Measurements from ENCODE around the gene RRAD. TPM values are rescaled to one million over a fixed set of nuclear protein-coding genes. Genes with fewer than 3 reads are reported as not detected.
"Not testable (repeated sequence)": the region's sequence is repeated elsewhere in the genome, so short reads cannot be mapped to it uniquely, and the experiment has no call there.

The RRAD gene
- total and polyA plus RNA-seq, 4 experiments from 2014 or later, result 0.29 to 0.58 TPM; not detected in 2

- intact Hi-C loops (cut with micrococcal nuclease), result loop anchor here (2.0 kb wide), 1 partner anchor 214 kb away; no protein-coding TSS in a partner anchor
- H3K27ac Mint-ChIP-seq, result no peak overlapping the region
- POLR2A ChIA-PET (ENCODE audit: partially characterized antibody), result no interaction called here
Observed at GRCh38 chr16:66946541-66946940, 21.2 kb upstream of the RRAD start.

GRCh38 chr16:66945939-66946338, 20.6 kb upstream of the RRAD start:
- H3K4me1 Mint-ChIP-seq, result peaks cover 9 to 24% (median 13%) of the 10 kb centered on the region in 4 donors
- no peak overlapping the region for H3K4me3 Mint-ChIP-seq
- peak in 1 of 5 donors; percentile 8 for DNase-seq
- Histone ChIP-seq H3K27me3 (ENCODE audit: insufficient read depth, low read length) (peaks cover 16% of the 10 kb centered on the region), H3K9me3 (ENCODE audit: control insufficient read depth in 1 of 2, low read length in 2 of 2) (no peaks in the 10 kb centered on the region), H3K4me3 (ENCODE audit: low read length in 2 of 2) (no peak overlapping the region), H3K36me3 (ENCODE audit: insufficient read depth, low read length) (peaks cover 32% of the 10 kb centered on the region), H3K27ac (ENCODE audit: low read depth, low read length) (no peak overlapping the region), H3K4me1 (ENCODE audit: insufficient read depth, low read length) (peaks cover 11% of the 10 kb centered on the region)
- H3K27me3 Mint-ChIP-seq, result peaks cover 16 to 17% of the 10 kb centered on the region in 2 donors
- peaks cover 16 to 26% of the 10 kb centered on the region in 2 donors for H3K36me3 Mint-ChIP-seq
- ChIA-PET CTCF (ENCODE audit: partially characterized antibody) (interaction anchor here (2.5 kb wide), 1 partner anchor 239 kb away, joined by 8 read pairs; no protein-coding TSS in a partner anchor), POLR2A (ENCODE audit: partially characterized antibody) (no interaction called here)
- intact Hi-C loops (cut with micrococcal nuclease), result loop anchor here (2.0 kb wide), 1 partner anchor 215 kb away; no protein-coding TSS in a partner anchor
- no peaks in the 10 kb centered on the region for H3K9me3 Mint-ChIP-seq
- no peak overlapping the region for H3K27ac Mint-ChIP-seq

More at GRCh38 chr16:66946541-66946940, 21.2 kb upstream of the RRAD start:
- peaks cover 9 to 24% (median 13%) of the 10 kb centered on the region in 4 donors for H3K4me1 Mint-ChIP-seq
- no peak overlapping the region for H3K4me3 ChIP-seq (ENCODE audit: low read length in 2 of 2)
- H3K27ac ChIP-seq (ENCODE audit: low read depth, low read length), result no peak overlapping the region
- H3K27me3 Mint-ChIP-seq, result peaks cover 20 to 21% of the 10 kb centered on the region in 2 donors
- CTCF ChIA-PET (ENCODE audit: partially characterized antibody), result interaction anchor here (2.5 kb wide), 1 partner anchor 239 kb away, joined by 8 read pairs; no protein-coding TSS in a partner anchor
- peak in 1 of 5 donors; percentile 9 for DNase-seq
- peaks cover 13 to 21% of the 10 kb centered on the region in 2 donors for H3K36me3 Mint-ChIP-seq
- H3K36me3 ChIP-seq (ENCODE audit: insufficient read depth, low read length), result peaks cover 26% of the 10 kb centered on the region
- H3K4me1 ChIP-seq (ENCODE audit: insufficient read depth, low read length), result peaks cover 11% of the 10 kb centered on the region
- H3K27me3 ChIP-seq (ENCODE audit: insufficient read depth, low read length), result peaks cover 16% of the 10 kb centered on the region
- peaks cover 0 to 5% (median 2%) of the 10 kb centered on the region in 8 donors for H3K9me3 Mint-ChIP-seq
- peak overlapping the region in 1 of 8 donors; percentile 3 for H3K4me3 Mint-ChIP-seq
- no peaks in the 10 kb centered on the region for H3K9me3 ChIP-seq (ENCODE audit: control insufficient read depth in 1 of 2, low read length in 2 of 2)

GRCh38 chr16:66944971-66945370, 19.6 kb upstream of the RRAD start:
- H3K27ac ChIP-seq (ENCODE audit: low read depth, low read length); POLR2A ChIA-PET (ENCODE audit: partially characterized antibody); H3K9me3 Mint-ChIP-seq; CTCF ChIA-PET (ENCODE audit: partially characterized antibody); intact Hi-C loops (cut with micrococcal nuclease); H3K4me3 ChIP-seq (ENCODE audit: low read length in 2 of 2); H3K9me3 ChIP-seq (ENCODE audit: control insufficient read depth in 1 of 2, low read length in 2 of 2); DNase-seq; H3K4me3 Mint-ChIP-seq: not testable (repeated sequence)
- Histone ChIP-seq H3K4me1 (ENCODE audit: insufficient read depth, low read length) (peaks cover 11% of the 10 kb centered on the region), H3K27me3 (ENCODE audit: insufficient read depth, low read length) (peaks cover 16% of the 10 kb centered on the region), H3K36me3 (ENCODE audit: insufficient read depth, low read length) (peaks cover 38% of the 10 kb centered on the region)
- H3K4me1 Mint-ChIP-seq, result peaks cover 8 to 24% (median 13%) of the 10 kb centered on the region in 4 donors
- peaks cover 11 to 12% of the 10 kb centered on the region in 2 donors for H3K27me3 Mint-ChIP-seq
- H3K36me3 Mint-ChIP-seq, result peaks cover 16 to 28% of the 10 kb centered on the region in 2 donors
- H3K27ac Mint-ChIP-seq, result peak overlapping the region in 1 of 7 donors; percentile 59

- intact Hi-C loops (cut with micrococcal nuclease), result no loop called here
- DNase-seq, result no peak
- H3K9me3 Mint-ChIP-seq, result no peaks in the 10 kb centered on the region
- H3K27ac Mint-ChIP-seq, result no peak overlapping the region
- H3K4me1 Mint-ChIP-seq, result peaks cover 9 to 18% (median 13%) of the 10 kb centered on the region in 4 donors
- peaks cover 20 to 34% of the 10 kb centered on the region in 2 donors for H3K36me3 Mint-ChIP-seq
- H3K27me3 Mint-ChIP-seq, result peaks cover 6 to 7% of the 10 kb centered on the region in 2 donors
- H3K9me3 ChIP-seq (ENCODE audit: control insufficient read depth in 1 of 2, low read length in 2 of 2), result no peaks in the 10 kb centered on the region
- POLR2A ChIA-PET (ENCODE audit: partially characterized antibody), result interaction anchor here (0.8 kb wide), 1 partner anchor 9 kb away, joined by 4 read pairs; no protein-coding TSS in a partner anchor
- H3K27ac ChIP-seq (ENCODE audit: low read depth, low read length), result no peak overlapping the region
- H3K27me3 ChIP-seq (ENCODE audit: insufficient read depth, low read length), result peaks cover 8% of the 10 kb centered on the region
- H3K4me1 ChIP-seq (ENCODE audit: insufficient read depth, low read length), result peaks cover 10% of the 10 kb centered on the region
- H3K36me3 ChIP-seq (ENCODE audit: insufficient read depth, low read length), result peaks cover 47% of the 10 kb centered on the region
- H3K4me3 ChIP-seq (ENCODE audit: low read length in 2 of 2), result no peak overlapping the region
- no peak overlapping the region for H3K4me3 Mint-ChIP-seq
- CTCF ChIA-PET (ENCODE audit: partially characterized antibody), result interaction anchor here (0.7 to 1.9 kb wide), 4 partner anchors 10 to 49 kb away, joined by 3 to 4 read pairs (median 3); no protein-coding TSS in a partner anchor
Observed at GRCh38 chr16:66944054-66944441, 18.7 kb upstream of the RRAD start.

- Histone ChIP-seq H3K27me3 (ENCODE audit: insufficient read depth, low read length) (peaks cover 4% of the 10 kb centered on the region), H3K27ac (ENCODE audit: low read depth, low read length) (no peak overlapping the region), H3K4me3 (ENCODE audit: low read length in 2 of 2) (no peak overlapping the region), H3K9me3 (ENCODE audit: control insufficient read depth in 1 of 2, low read length in 2 of 2) (no peaks in the 10 kb centered on the region), H3K36me3 (ENCODE audit: insufficient read depth, low read length) (peaks cover 48% of the 10 kb centered on the region), H3K4me1 (ENCODE audit: insufficient read depth, low read length) (peaks cover 5% of the 10 kb centered on the region)
- H3K36me3 Mint-ChIP-seq, result peaks cover 20 to 39% of the 10 kb centered on the region in 2 donors
- DNase-seq, result peak in 1 of 5 donors; percentile 30
- CTCF ChIA-PET (ENCODE audit: partially characterized antibody), result interaction anchor here (0.9 to 1.9 kb wide), 3 partner anchors 10 to 48 kb away, joined by 3 to 4 read pairs (median 3); no protein-coding TSS in a partner anchor
- H3K27me3 Mint-ChIP-seq, result peaks cover 4% of the 10 kb centered on the region in 2 donors
- H3K4me3 Mint-ChIP-seq, result no peak overlapping the region
- H3K4me1 Mint-ChIP-seq, result peaks cover 9 to 17% (median 12%) of the 10 kb centered on the region in 4 donors
- no peaks in the 10 kb centered on the region for H3K9me3 Mint-ChIP-seq
- H3K27ac Mint-ChIP-seq, result no peak overlapping the region
- intact Hi-C loops (cut with micrococcal nuclease), result no loop called here
- POLR2A ChIA-PET (ENCODE audit: partially characterized antibody), result interaction anchor here (0.8 kb wide), 1 partner anchor 9 kb away, joined by 4 read pairs; no protein-coding TSS in a partner anchor
Observed at GRCh38 chr16:66943426-66944053, 18.2 kb upstream of the RRAD start.

- POLR2A ChIA-PET (ENCODE audit: partially characterized antibody), result interaction anchor here (0.8 kb wide), 1 partner anchor 8 kb away, joined by 4 read pairs; no protein-coding TSS in a partner anchor
- Histone ChIP-seq H3K27ac (ENCODE audit: low read depth, low read length) (no peak overlapping the region), H3K36me3 (ENCODE audit: insufficient read depth, low read length) (peaks cover 53% of the 10 kb centered on the region), H3K27me3 (ENCODE audit: insufficient read depth, low read length) (no peaks in the 10 kb centered on the region), H3K9me3 (ENCODE audit: control insufficient read depth in 1 of 2, low read length in 2 of 2) (no peaks in the 10 kb centered on the region), H3K4me1 (ENCODE audit: insufficient read depth, low read length) (no peaks in the 10 kb centered on the region), H3K4me3 (ENCODE audit: low read length in 2 of 2) (no peak overlapping the region)
- no peak overlapping the region for H3K4me3 Mint-ChIP-seq
- H3K36me3 Mint-ChIP-seq, result peaks cover 20 to 40% of the 10 kb centered on the region in 2 donors
- peak overlapping the region in 2 of 7 donors; percentile 57 to 83 for H3K27ac Mint-ChIP-seq
- H3K9me3 Mint-ChIP-seq, result no peaks in the 10 kb centered on the region
- CTCF ChIA-PET (ENCODE audit: partially characterized antibody), result interaction anchor here (0.6 to 1.9 kb wide), 4 partner anchors 10 to 106 kb away, joined by 3 to 4 read pairs (median 3); partner anchors contain the start of gene CES3
- H3K27me3 Mint-ChIP-seq, result peaks cover 0 to 3% of the 10 kb centered on the region in 2 donors
- intact Hi-C loops (cut with micrococcal nuclease), result no loop called here
- DNase-seq, result no peak
- H3K4me1 Mint-ChIP-seq, result peaks cover 7 to 16% (median 8%) of the 10 kb centered on the region in 4 donors
Observed at GRCh38 chr16:66942981-66943380, 17.6 kb upstream of the RRAD start.

GRCh38 chr16:66940236-66940635, 14.9 kb upstream of the RRAD start:
- POLR2A ChIA-PET (ENCODE audit: partially characterized antibody), result no interaction called here
- intact Hi-C loops (cut with micrococcal nuclease), result no loop called here
- Mint-ChIP-seq H3K27ac (peak overlapping the region in 1 of 7 donors; percentile 76), H3K36me3 (peaks cover 26 to 53% of the 10 kb centered on the region in 2 donors), H3K4me3 (no peak overlapping the region), H3K27me3 (no peaks in the 10 kb centered on the region), H3K9me3 (no peaks in the 10 kb centered on the region), H3K4me1 (peaks cover 14 to 35% (median 23%) of the 10 kb centered on the region in 4 donors)
- Histone ChIP-seq H3K27me3 (ENCODE audit: insufficient read depth, low read length) (no peaks in the 10 kb centered on the region), H3K27ac (ENCODE audit: low read depth, low read length) (no peak overlapping the region), H3K4me3 (ENCODE audit: low read length in 2 of 2) (no peak overlapping the region), H3K36me3 (ENCODE audit: insufficient read depth, low read length) (peaks cover 53% of the 10 kb centered on the region), H3K4me1 (ENCODE audit: insufficient read depth, low read length) (peaks cover 26% of the 10 kb centered on the region), H3K9me3 (ENCODE audit: control insufficient read depth in 1 of 2, low read length in 2 of 2) (no peaks in the 10 kb centered on the region)
- DNase-seq, result no peak
- CTCF ChIA-PET (ENCODE audit: partially characterized antibody), result no interaction called here

All from CD4-positive, alpha-beta memory T cell (primary cell).